GM19463 (cell line): ENCODE data around the gene HSD17B11.
A peak's percentile ranks its signal among the peaks of the same experiment; 100 is the strongest.
"Not testable (repeated sequence)": the region's sequence is repeated elsewhere in the genome, so short reads cannot be mapped to it uniquely, and the experiment has no call there.

Experiments
- ATAC-seq: cut with Tn5 transposase; IDR thresholded peaks from one replicate; pipeline ENCODE4 v1.9.1; 2021; ENCODE audit warnings: mild to moderate bottlenecking, moderate library complexity; ENCODE audit not compliant: unreplicated experiment

HSD17B11 gene, protein sequence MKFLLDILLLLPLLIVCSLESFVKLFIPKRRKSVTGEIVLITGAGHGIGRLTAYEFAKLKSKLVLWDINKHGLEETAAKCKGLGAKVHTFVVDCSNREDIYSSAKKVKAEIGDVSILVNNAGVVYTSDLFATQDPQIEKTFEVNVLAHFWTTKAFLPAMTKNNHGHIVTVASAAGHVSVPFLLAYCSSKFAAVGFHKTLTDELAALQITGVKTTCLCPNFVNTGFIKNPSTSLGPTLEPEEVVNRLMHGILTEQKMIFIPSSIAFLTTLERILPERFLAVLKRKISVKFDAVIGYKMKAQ

DNA sequence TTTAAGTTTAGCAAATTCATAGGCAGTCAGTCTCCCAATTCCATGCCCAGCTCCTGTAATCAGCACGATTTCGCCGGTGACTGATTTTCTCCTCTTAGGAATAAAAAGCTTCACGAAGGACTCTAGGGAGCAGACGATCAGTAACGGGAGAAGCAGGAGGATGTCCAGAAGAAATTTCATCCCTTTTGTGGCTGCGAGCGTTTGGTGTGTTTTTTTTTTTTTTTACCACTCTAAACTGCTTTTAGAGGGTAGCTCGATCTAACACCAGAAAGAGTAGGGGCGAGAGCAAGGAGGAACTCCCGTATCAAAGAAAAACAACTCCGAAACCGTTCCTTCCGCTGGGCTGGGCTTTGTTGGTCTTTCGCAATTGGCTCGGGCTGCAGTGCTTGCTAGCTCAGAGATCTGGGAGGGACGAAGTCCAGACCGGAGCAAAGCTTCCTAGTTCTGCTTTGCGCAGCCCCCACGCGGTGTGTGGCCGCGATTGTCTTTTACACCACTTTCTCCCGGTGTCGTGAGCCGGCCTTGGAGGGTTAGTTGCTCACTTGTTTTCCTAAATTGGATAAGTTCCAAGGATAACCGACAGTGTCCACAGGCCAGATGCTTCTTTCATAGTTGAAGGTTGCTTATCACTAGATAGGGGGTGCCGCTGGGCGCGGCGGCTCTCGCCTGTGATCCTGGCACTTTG is at the start of gene HSD17B11:
Gene HSD17B11 (minus strand): TSS at position 298 of the 685 bp plus-strand sequence. CDS start 118 bp downstream, at position 180.
- ATAC-seq: peak; percentile 99

DNA sequence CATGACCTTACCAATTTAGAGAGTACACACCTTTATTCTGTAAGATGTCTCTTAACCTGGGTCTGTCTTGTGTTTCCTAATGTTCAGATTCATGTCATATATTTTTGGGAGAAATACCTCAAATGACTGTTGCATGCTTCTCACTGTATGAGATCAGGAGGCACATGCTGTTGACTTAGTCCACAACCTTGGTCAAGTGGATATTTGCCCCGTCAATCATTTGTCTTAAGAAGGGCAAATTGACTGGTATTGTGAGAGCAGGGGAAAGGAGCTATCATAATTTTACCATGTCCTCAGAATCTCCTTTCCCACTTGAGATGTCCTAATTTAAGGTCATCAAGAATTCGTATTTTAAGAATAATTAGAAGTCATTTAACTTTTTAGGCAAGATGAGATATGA is 42.4 kb upstream of the HSD17B11 start:
- ATAC-seq: no peak

DNA sequence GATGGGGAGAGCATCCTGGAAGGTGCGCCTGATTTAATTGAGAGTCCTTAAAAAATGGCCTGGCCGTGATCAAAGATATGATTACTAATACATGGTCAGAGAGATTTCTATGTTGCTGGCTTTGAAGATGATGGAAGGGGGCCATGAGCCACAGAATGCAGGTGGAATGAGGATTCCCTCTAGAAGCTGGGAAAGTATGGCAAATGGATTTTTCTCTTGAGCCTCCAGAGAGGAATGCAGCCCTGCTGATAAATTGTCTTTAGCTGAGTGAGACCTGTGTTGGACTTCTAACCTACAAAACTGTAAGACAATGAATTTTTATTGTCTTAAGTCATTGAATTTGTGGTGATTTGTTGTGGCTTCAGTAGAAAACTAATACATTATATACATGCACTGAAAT is 39.0 kb upstream of the HSD17B11 start:
- ATAC-seq: no peak

DNA sequence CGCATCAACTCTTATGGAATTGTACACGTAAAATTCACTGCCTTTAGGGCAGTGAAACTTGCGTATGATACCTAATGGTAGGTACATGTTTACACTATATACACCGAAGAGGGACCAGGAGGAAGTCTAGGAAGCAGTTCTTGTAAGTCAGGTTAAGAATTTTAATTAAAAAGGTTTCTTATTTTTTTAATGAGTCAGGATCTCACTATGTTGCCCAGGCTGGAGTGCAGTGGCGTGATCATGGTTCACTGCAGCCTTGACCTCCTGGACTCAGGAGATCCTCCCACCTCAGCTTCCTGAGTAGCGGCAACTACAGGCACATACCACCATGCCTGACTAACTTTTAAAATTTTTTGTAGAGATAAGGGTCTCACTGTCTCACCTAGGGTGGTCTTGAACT is 38.0 kb upstream of the HSD17B11 start:
- no peak for ATAC-seq

DNA sequence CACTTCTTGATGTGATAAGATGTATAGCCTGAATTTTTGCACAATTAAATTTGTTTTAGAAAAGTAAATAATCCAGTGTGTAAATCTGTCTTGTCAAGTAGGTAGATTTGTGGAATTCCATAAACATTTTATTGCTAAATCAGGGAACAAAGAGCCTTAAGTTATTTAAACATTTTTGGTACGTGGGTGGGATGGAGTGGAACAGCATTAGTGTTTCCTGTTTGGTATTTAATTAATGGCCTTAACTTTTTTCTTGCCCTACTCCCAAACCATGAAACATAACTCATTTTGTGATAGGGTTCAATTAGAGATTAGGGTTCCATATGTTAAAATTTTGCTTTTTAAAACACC is 36.5 kb upstream of the HSD17B11 start:
- no peak for ATAC-seq

GRCh38 chr4:87426865-87427517 is 36.0 kb upstream of the HSD17B11 start:
- no peak for ATAC-seq

DNA sequence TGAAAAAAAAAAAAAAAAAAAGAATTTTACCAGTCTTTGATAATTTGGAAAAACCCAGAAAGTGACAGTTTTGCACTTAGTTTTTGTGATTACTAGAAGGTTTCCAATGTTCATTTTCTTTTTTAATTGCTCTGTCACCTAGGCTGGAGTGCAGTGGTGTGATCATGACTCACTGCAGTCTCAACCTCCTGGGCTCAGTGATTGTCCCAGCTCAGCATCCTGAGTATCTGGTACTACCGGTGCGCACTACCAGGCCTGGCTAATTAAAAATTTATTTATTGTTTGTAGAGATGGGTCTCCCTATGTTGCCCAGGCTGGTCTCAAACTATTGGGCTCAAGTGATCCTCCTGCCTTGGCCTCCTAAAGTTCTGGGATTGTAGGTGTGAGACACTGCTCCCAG is 34.7 kb upstream of the HSD17B11 start:
- no peak for ATAC-seq

DNA sequence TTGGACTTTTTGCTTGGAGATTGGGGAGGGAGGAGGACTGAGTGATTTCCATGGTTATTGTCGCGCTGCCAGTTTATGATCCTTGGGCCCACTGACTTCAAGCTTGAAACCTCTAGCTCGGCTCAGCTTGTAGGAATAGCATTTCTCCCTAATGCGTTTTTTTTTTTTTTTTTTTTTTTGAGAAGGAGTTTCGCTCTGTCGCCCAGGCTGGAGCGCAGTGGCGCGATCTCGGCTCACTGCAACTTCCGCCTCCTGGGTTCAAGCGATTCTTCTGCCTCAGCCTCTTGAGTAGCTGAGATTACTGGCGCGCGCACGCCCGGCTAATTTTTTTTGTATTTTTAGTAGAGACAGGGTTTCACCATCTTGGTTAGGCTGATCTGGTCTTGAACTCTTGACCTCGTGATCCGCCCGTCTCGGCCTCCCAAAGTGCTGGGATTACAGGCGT is 33.1 kb upstream of the HSD17B11 start:
- not testable (repeated sequence) for ATAC-seq

DNA sequence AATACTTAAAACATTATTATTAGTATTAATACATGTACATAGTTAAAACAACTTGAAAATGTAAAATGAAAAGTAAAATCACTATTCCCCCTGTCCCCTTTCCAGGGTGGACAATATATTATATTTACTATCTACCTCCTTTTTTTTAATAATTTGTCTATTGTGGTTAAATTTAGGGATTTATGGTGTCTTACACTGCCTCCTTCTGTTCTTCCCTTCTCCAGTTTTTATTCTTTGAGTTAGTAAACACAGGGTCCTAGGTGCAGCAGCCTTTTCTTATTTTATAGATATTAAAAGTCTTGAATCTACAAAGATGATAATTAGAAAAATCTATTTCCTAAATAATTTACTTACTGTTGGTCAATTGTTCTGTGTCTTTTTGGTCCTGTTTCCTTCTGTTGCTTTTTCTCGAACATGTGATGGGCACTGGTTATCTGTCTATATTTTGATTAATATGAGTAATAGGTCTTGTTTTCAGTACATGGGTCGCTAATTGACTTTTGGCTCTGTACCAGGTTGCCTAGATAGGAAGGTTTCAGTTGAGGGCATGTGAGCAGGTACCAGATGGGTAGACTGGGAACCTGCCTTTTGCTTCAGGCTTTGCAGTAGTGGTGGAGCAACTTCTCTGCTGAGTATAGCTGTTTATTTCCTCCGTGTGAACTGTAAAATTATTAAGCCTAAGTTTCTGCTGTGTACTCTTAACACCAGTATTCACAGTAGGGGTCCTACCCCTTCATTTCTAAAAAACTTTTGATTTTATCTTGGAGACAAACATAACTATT is 32.5 kb upstream of the HSD17B11 start:
- ATAC-seq: no peak

DNA sequence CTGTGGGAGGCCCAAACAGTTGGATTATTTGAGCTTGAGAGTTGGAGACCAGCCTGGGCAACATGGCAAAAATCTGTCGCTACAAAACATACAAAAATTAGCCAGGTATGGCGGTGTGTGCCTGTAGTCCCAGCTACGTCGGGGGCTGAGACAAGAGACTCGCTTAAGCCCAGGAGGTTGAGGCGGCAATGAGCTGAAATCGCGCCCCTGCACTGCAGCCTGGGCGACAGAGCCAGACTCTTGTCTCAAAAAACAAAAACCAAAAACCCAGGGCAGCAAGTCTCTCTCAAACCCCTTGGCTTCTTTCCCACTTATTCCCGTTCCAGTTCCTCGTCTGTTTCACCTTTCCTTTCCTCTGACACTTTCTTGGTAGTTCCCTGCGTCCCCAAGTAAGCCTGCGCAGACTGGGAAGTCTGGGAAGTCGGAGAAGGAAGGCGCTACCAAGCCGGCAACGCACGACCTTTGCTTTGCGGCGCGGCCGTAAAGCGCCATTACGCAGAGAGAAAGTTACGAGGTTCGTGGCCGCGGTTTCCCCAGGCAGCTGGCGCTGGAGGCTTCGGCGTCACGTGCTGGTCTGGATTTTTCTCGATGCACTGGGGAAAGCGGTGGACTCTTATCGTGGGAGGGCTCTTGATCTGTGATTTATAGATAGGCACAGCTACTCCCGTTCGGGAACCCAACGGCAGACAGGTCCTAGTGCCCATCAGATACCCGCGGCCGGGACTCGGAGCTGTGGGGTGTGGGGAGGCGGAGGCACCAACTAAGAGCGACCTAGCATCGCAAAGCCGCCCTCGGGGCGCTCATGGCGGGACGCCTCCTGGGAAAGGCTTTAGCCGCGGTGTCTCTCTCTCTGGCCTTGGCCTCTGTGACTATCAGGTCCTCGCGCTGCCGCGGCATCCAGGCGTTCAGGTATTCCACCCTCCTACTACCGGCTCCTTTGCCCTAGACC is 31.4 kb upstream of the HSD17B11 start, which contains the start of gene NUDT9:
Gene NUDT9 (plus strand): TSS at position 470 of the 949 bp plus-strand sequence. CDS start 333 bp downstream, at position 803.
- ATAC-seq: peak; percentile 81

DNA sequence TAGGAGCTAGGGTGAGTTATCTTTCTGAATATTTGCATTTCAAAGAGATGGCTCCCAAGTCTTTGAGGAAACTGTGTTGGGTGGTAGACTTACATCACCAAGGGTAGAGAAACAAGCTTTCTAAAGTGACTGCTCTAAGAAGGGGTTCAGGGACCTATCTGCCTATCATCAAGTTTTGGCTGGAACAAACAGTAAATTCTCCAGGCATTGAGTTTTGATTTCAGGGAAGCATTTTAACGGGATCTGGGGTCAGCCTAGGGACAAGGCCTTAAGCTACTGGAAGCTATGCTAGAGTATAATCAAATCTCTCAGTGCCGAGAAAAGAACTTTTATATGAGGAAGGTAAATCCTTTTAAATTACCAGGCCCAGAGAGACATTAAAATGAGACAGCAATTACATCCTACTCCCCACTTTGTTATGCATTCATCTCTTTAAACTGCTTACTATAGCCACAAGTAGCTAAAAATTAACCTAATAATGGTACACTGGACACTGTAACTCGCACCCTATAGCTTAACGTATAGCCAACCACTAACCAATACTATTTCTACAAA is 29.4 kb upstream of the HSD17B11 start:
- no peak for ATAC-seq

DNA sequence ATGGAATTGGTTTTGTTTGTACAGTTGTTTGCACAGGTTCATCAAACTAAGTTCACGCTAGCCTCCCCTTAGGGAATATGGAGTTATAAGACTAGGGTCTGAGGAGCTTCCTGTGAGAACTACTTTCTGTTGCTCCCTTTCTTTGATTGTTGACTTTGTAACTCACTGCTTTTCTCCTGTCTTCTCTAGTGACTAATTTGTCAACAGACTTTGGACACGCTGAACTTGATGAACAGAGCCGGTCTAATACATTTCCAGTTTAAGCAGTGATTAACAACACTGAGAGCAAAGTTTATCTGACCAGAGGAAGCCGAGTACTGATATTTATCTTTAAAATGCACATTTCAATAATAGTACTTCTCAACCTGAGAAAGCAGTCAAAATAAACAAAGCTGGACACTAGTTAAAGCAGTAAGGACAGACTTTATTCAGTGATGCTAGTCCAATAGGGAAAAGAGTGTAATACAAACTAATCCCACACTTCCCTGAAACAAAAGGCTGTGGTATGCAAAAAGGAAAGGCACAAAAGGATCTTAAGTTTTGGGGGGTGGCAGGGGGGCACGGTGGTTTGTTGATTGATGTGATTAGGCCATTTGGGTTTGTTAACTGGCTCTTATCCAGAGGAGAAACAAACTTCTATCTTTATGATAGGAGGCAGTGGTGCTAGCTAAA is 28.7 kb upstream of the HSD17B11 start:
- no peak for ATAC-seq

DNA sequence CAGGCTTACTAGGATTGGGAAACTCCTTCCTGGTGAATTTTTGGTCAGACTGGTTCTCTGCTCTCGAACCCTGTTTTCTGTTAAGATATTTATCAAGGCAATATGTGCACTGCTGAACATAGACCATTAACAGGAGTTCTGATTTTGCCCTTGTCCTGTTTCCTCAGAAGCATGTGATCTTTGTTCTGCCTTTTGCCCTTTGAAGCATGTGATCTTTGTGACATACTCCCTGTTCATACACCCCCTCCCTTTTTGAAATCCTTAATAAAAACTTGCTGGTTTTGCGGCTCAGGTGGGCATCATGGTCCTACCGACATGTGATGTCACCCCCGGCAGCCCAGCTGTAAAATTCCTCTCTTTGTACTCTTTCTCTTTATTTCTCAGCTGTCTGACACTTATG is 27.4 kb upstream of the HSD17B11 start:
- ATAC-seq: not testable (repeated sequence)

DNA sequence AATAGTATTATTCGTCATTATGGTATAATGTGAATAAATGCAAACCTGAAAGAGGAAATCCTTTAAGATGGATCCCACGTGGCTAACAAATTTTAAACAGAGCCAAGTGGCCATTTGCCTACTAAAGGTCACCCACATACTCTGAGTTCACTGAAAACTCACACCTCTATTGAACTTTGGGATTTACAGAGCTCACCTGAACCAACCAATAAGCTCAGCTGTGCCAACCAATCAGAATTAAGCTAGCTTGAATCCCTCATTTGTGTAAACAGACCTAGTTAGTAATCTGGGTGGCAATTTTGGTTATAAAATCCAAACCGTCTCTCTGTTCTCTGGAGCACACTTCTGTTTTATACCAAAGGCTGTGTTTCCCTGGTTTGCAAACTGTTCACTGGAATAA is 26.0 kb upstream of the HSD17B11 start:
- no peak for ATAC-seq

- ATAC-seq: no peak
These were observed 23.8 kb upstream of the HSD17B11 start for GRCh38 chr4:87414816-87415215.

DNA sequence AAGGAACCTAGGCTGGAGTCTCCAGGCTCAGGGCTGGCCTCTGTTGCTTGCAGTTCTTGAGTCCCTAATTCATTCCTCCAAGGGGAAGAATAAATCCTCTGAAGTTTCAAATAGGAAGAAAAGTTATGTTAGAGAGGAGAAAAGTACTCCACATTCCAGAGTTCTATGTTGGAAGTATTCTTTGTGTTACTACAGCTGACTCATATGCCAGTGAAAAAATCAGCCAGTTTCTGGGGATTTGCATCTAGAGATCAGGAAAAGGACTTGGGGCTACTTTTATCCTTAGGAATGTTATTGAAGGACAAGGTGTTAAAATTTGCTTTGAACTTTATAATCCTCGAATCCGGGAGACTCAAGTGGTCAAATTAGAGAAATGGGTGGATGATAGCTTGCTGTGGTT is 19.7 kb upstream of the HSD17B11 start:
- no peak for ATAC-seq

DNA sequence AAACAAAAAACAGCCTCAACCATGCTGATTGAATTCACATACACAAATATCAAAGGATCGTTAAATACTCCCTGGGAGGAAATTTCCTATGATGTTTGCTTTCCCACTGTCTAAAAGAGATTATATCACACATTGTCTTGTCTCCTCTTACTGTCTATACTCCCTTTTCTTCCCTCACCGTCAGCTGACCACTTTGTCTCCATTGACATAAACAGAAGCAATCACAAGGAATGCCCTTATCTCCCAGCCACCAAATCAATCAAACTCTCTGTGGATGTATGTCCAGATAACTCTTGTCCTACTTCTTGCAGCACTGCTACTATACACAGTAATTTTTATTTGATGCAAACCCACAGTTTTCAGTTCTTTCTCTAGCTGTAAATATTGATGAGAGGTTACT is 19.2 kb upstream of the HSD17B11 start:
- no peak for ATAC-seq

GRCh38 chr4:87409420-87409939 is 18.5 kb upstream of the HSD17B11 start:
- no peak for ATAC-seq

DNA sequence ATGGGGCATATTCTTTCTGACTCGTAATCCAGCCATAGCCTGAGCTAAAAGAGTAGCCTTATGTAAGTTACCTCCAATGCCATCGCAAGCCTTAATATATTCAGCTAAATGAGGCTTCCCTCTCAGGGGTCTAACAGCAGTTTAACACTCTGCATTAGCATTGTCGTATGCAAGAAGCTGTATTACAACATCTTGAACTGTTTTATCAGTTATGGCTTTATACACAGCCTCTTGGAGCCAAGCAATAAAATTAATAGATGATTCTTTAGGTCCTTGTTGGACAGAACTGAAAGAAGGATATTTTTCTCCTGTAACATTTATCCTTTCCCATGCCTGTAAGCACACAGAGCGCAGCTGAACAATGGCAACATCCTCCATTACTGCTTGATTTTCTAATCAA is 15.9 kb upstream of the HSD17B11 start:
- ATAC-seq: not testable (repeated sequence)
